Spinal cord (tissue), 10 donors: ENCODE data around the gene SGK1. TPM values are rescaled to one million over a fixed set of nuclear protein-coding genes. Genes with fewer than 3 reads are reported as not detected.

Source experiments
- DNase-seq, 6 donors: peaks; one replicate each; pipeline versions ENCODE4 v3.0.0 to v3.0.0-alpha.2; 2013 to 2015; ENCODE audit warnings: low spot score in 6 of 6, low read depth in 4 of 6
- H3K27ac ChIP-seq: one replicate; pipeline ENCODE4 v1.5.1; 2013; ENCODE audit warnings: low read depth, low read length, control low read depth
- H3K27me3 ChIP-seq: one replicate; pipeline ENCODE4 v1.6.1; 2013; ENCODE audit warnings: low read length; ENCODE audit not compliant: control insufficient read depth, insufficient read depth
- H3K36me3 ChIP-seq: one replicate; pipeline ENCODE4 v1.6.1; 2013; ENCODE audit warnings: low read length; ENCODE audit not compliant: control insufficient read depth, insufficient read depth
- H3K4me1 ChIP-seq: one replicate; pipeline ENCODE4 v1.6.1; 2013; ENCODE audit warnings: low read length; ENCODE audit not compliant: control insufficient read depth, insufficient read depth
- H3K4me3 ChIP-seq: one replicate; pipeline ENCODE4 v1.5.1; 2013; ENCODE audit warnings: low read depth, low read length, control low read depth
- H3K9me3 ChIP-seq: one replicate; pipeline ENCODE4 v1.6.1; 2013; ENCODE audit warnings: low read length; ENCODE audit not compliant: control insufficient read depth, insufficient read depth
- WGBS: methylation state at CpG from one replicate; pipeline ENCODE4 v1.1.5; 2013; ENCODE audit warnings: missing lambda C conversion rate; ENCODE audit not compliant: insufficient coverage; 5-methylcytosine and 5-hydroxymethylcytosine counted together
- polyA plus RNA-seq, 2 donors: library from polyadenylated mRNA; unstranded; fragments of 120-200 nt; gene quantifications; one replicate each; pipeline ENCODE4 v1.2.1, GENCODE V29; 2013; ENCODE audit not compliant: insufficient read length in 2 of 2
- total RNA-seq, 2 donors: library from RNA; depleted of rRNA in 1 of 2; stranded (reverse); fragments of 120-200 nt in 1 of 2; fragments of >200 nt in 1 of 2; gene quantifications; one replicate each; pipeline versions ENCODE4 v1.2.3 to v1.2.4, GENCODE V29; 2013 to 2014
- donor health status: healthy.

The SGK1 gene
- total and polyA plus RNA-seq, 4 donors = 97.8 to 258 (median 152) TPM

DNA sequence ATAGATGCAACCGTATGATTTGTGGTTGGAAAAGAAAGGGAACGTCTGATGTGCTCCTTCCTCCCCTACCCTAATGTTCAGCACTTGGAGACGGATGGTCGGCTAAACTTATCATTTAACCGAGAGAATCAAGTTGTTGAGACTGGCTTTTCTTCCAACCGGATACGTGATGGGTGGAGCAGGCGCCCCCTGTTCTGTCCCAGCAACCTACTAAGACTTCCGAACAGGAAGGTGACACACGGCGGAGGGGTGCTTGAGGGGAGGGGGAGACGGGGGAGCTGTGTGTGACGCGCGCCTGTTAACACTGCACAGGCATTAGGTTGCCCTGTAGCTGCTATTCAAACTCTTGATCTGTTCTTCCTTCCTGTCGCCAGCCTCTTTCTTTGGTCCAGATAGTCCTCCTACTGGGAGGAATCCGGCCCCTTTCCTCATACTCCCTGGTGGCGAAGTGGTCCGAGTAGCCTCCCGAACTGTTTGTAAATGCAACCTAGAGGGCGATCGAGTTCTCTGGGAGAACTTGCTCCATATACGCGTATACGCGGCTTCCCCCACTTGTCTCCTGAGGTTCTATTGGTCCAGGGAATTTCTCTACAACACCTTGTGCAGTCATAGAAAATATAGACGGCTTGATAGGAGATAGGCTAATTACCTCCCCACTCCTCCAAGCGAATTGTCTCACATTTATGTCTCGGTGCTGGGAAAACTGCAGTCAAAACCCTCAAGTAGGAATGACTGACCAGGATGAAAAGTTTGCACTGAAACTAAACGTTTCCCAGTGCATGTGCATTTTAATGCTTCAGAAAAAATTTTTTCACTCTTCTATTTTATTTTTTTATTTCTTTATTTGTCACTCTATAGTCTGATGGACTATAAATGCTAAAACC is 139.5 kb downstream of the SGK1 start:
- Histone ChIP-seq H3K27me3 (peaks cover 2% of the 10 kb centered on the region), H3K4me3 (peak overlapping the region; percentile 54), H3K27ac (peak overlapping the region; percentile 48), H3K9me3 (no peaks in the 10 kb centered on the region), H3K4me1 (peaks cover 12% of the 10 kb centered on the region), H3K36me3 (no peaks in the 10 kb centered on the region)
- DNase-seq = peak; percentile 62 to 93 (median 76)
- WGBS = 2% methylated on average over 11 of the region's 30 CpGs

DNA sequence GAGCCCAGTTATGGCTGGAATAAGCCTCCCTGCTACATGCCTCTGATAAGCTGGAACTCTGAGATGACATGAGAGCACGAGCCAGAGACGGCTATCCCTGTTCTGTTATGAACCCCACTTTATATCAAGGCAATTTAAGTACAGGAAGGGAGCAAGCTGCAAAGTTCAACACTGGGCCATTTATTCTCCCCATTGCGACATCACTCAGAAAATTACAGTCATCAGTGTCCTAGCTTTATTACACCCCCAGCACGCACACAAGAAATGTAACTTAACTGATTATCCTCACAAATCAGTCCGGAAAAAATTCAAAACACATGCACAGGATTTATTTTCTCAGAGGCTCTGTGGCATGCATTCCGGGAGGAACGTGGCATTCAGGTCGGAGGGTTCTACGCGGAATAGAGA is 140.2 kb downstream of the SGK1 start:
- peak overlapping the region; percentile 54 for H3K4me3 ChIP-seq
- H3K4me1 ChIP-seq = peaks cover 12% of the 10 kb centered on the region
- H3K27me3 ChIP-seq = peaks cover 2% of the 10 kb centered on the region
- H3K36me3 ChIP-seq = no peaks in the 10 kb centered on the region
- peak overlapping the region; percentile 48 for H3K27ac ChIP-seq
- no peaks in the 10 kb centered on the region for H3K9me3 ChIP-seq
- 87% methylated on average over 4 of the region's 10 CpGs for WGBS
- no peak for DNase-seq

GRCh38 chr6:134177236-134177635 is 140.7 kb downstream of the SGK1 start:
- Histone ChIP-seq H3K27me3 (peaks cover 2% of the 10 kb centered on the region), H3K36me3 (no peaks in the 10 kb centered on the region), H3K4me1 (peaks cover 12% of the 10 kb centered on the region), H3K9me3 (no peaks in the 10 kb centered on the region), H3K27ac (no peak overlapping the region), H3K4me3 (no peak overlapping the region)
- 87% methylated on average over 1 of the region's 1 CpG for WGBS
- DNase-seq = no peak

- H3K27ac ChIP-seq = peak overlapping the region; percentile 97
- H3K36me3 ChIP-seq = peaks cover 4% of the 10 kb centered on the region
- H3K9me3 ChIP-seq = no peaks in the 10 kb centered on the region
- H3K4me1 ChIP-seq = peaks cover 12% of the 10 kb centered on the region
- H3K27me3 ChIP-seq = peaks cover 2% of the 10 kb centered on the region
- peak in 2 of 6 donors; percentile 34 to 54 for DNase-seq
- 14% methylated on average over 32 of the region's 35 CpGs for WGBS
- peak overlapping the region; percentile 64 for H3K4me3 ChIP-seq
Observed at GRCh38 chr6:134176264-134176975, 141.5 kb downstream of the SGK1 start.

DNA sequence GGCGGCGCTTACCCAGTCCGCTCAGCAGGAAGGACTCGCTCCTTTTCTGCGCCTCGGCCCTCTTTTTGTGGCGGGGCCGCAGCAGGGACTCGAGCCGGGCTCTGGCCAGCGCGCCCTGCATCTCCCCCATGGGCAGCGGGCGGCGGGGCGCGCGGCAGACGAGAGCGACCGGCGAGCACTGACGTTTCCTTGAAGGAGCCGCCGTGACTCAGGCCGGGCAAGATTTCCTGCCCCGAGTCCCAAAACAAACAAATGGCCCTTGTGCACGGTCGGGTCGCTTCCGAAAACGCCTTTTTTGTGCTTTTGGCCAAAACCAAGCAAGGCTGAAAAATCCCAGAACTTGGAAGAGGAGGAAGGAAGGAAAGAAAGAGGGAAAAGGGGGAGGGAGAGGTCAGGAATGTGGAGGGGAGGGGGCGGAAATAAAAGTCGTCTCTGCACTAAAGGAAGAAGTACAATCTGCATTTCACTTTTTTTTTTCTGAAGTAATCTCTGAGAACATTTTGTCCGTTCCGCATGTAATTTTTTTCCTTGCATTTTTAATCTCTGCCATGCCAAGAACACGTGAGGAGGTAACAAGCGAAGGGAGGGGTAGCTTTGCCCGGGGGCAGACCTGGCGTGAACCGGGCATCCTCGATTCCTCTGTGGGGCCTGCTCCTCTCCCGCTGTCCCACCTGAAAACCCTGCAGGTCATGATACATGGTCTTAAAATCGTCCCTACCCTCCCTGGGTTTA is 142.2 kb downstream of the SGK1 start:
- peaks cover 12% of the 10 kb centered on the region for H3K36me3 ChIP-seq
- WGBS = under 1% methylated on average over 42 of the region's 44 CpGs
- peaks cover 12% of the 10 kb centered on the region for H3K4me1 ChIP-seq
- peak overlapping the region; percentile 64 for H3K4me3 ChIP-seq
- peak in 2 of 6 donors; percentile 60 to 85 for DNase-seq
- no peaks in the 10 kb centered on the region for H3K9me3 ChIP-seq
- peaks cover 2% of the 10 kb centered on the region for H3K27me3 ChIP-seq
- H3K27ac ChIP-seq = peak overlapping the region; percentile 97

DNA sequence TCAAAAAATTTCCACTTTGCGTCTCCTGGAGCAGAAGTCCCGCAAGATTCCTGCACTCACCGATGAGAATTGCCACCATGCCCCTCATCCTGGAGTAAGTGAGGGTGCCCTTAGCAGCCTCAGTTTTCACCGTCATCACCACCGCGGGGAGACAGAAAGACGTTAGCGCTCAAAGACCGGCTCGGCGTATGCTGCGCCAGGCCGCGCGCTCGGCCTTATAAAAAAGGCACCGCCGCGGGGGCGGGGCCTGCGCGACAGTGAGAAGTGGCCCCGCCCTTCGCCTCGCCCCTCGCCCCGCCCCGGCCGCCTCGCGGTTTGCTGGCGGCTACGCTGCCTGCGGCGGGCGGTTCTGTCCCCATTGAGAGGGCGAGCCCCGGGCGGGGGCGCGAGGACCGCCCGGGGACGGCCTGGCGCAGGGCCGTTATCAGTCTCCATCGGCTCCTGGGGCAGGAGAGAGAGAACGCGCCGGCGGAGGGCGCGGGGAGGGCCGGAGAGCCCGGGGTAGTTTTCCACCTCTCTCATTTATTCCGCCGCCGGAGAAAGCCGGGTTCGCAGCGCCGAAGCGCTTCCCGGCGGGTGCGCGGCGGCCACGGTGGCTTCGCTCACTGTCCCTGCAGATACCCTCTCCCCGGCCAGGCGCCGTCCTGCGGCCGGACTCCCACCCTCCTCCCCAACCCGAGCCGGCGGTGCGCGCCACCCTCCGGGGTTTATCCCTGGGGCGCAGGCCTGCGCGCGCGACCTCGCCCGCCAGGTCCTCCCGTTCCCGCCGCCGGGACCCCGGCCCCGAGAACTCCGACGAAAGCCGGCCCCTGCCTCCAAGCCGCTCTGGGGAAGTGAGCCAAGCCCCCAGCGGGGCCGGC is 143.0 kb downstream of the SGK1 start:
- H3K4me3 ChIP-seq = peak overlapping the region; percentile 64
- peaks cover 2% of the 10 kb centered on the region for H3K27me3 ChIP-seq
- peak overlapping the region; percentile 97 for H3K27ac ChIP-seq
- no peaks in the 10 kb centered on the region for H3K9me3 ChIP-seq
- H3K4me1 ChIP-seq = peaks cover 12% of the 10 kb centered on the region
- H3K36me3 ChIP-seq = peaks cover 16% of the 10 kb centered on the region
- DNase-seq = peak; percentile 80 to 96 (median 86)
- WGBS = 0% methylated on average over 99 of the region's 100 CpGs

- H3K27me3 ChIP-seq = peaks cover 2% of the 10 kb centered on the region
- peaks cover 12% of the 10 kb centered on the region for H3K4me1 ChIP-seq
- H3K36me3 ChIP-seq = peaks cover 16% of the 10 kb centered on the region
- H3K9me3 ChIP-seq = no peaks in the 10 kb centered on the region
- peak overlapping the region; percentile 97 for H3K27ac ChIP-seq
- DNase-seq = peak; percentile 85 to 96 (median 90)
- H3K4me3 ChIP-seq = peak overlapping the region; percentile 64
- WGBS = 0% methylated on average over 2 of the region's 21 CpGs
Observed at GRCh38 chr6:134173936-134174671, 143.8 kb downstream of the SGK1 start.

DNA sequence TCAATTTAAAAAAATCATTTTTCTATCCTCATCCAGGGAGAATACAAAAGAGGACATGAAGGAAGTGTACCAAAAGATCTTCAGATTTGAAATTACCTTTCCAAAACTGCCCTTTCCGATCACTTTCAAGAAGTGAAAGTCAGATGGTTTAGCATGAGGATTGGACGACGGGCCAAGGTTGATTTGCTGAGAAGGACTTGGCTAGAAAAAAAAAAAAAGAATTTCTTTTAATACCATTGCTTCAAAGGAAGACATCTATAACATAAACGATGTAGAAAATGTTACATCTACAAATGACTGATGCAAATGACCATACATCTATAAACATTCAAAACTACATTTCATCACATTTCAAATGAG is 144.6 kb downstream of the SGK1 start:
- Histone ChIP-seq H3K27ac (no peak overlapping the region), H3K36me3 (peaks cover 16% of the 10 kb centered on the region), H3K4me3 (peak overlapping the region; percentile 64), H3K27me3 (peaks cover 2% of the 10 kb centered on the region), H3K9me3 (no peaks in the 10 kb centered on the region), H3K4me1 (peaks cover 12% of the 10 kb centered on the region)
- WGBS = no CpG with 5 or more reads among the region's 4 CpGs
- DNase-seq = no peak
